Astrocyte of the spinal cord (primary cell): Measurements from ENCODE around the gene TEX30.

Experiments used
- DNase-seq: peaks from one replicate; pipeline ENCODE4 v3.0.0; 2011; ENCODE audit warnings: low read depth, low spot score
- H3K4me3 ChIP-seq: 2 replicates; pipeline ENCODE4 v1.5.1; 2011; ENCODE audit warnings: low read depth, mild to moderate bottlenecking, low read length, moderate library complexity
- CTCF ChIP-seq: IDR thresholded peaks from 2 replicates; pipeline ENCODE4 v1.5.1; 2012; ENCODE audit warnings: low read depth, mild to moderate bottlenecking, low read length, inconsistent platforms
- in situ Hi-C: cut with HindIII; loops from 2 replicates; pipeline ENCODE4 v1.10.0; 2017; ENCODE audit warnings: low sequenced_read_pairs

TEX30 gene

GRCh38 chr13:102757006-102757405 is 16.6 kb downstream of the TEX30 start:
- H3K4me3 ChIP-seq: no peak overlapping the region
- DNase-seq: no peak
- in situ Hi-C loops: no loop called here
- TF ChIP-seq CTCF: no peak

- in situ Hi-C loops: no loop called here
- DNase-seq: no peak
- H3K4me3 ChIP-seq: no peak overlapping the region
- no peak for TF ChIP-seq CTCF
Measured at GRCh38 chr13:102751886-102752285, 21.7 kb downstream of the TEX30 start.

GRCh38 chr13:102742506-102742905 is 31.1 kb downstream of the TEX30 start:
- in situ Hi-C loops: no loop called here
- H3K4me3 ChIP-seq: no peak overlapping the region
- no peak for DNase-seq
- no peak for TF ChIP-seq CTCF

- DNase-seq: no peak
- no peak for TF ChIP-seq CTCF
- in situ Hi-C loops: no loop called here
- H3K4me3 ChIP-seq: no peak overlapping the region
Measured at GRCh38 chr13:102742101-102742500, 31.5 kb downstream of the TEX30 start.

GRCh38 chr13:102729560-102730270 is 43.9 kb downstream of the TEX30 start:
- peak; percentile 82 for DNase-seq
- in situ Hi-C loops: no loop called here
- no peak overlapping the region for H3K4me3 ChIP-seq
- no peak for TF ChIP-seq CTCF

GRCh38 chr13:102726430-102726829 is 47.2 kb downstream of the TEX30 start:
- peak; percentile 0 for DNase-seq
- no peak for TF ChIP-seq CTCF
- H3K4me3 ChIP-seq: no peak overlapping the region
- in situ Hi-C loops: no loop called here
